A204.1 (cell line): ENCODE measurements around the gene MKKS.
"Not testable (repeated sequence)": the region's sequence is repeated elsewhere in the genome, so short reads cannot be mapped to it uniquely, and the experiment has no call there.

Experiments used
- FAIRE-seq: peaks from 2 replicates; lab custom pipeline; 2012; peaks lifted over from hg19 to GRCh38; lab: Jason Lieb, UNC

Gene MKKS

DNA sequence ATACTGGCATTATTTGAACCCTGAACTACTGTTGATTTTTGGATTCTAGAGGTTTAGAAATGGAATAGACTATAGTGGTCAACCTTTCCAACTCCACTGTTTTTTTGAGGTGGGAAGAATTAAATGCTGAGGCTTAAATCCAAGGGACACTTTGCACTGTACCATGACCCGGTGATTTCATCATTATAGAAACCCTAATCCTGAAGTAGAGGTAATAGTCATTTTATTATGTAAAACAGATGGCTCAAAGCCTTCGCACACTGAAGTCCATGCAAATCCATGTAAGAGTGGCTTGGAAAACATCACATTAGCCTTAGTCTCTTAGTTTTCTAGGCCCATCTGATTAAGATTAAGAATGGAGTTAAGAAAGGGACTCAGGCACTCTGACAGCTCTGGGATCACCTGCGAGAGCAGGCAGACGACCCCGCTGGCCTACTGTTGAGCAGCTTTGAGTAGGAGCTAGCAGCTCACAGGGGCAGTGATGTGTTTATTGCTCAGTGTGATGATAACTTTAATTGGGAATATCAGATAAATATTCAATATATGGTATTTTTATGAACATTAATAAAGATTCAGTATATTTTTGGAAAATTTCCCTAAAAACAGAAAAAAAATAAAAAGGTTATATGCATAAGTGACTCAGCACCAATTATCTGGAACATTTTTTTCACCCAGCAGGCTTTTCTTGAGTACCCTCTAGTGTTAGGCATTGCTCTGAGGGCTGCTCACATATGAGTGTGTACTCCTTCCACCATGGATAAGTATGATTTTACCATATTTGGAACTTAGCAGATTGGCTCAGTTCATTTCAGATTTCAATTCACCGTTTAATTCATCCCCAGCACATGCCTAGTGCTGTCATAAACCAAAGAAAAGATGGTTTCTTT lies 14.5 kb upstream of the MKKS start:
- FAIRE-seq = no peak

DNA sequence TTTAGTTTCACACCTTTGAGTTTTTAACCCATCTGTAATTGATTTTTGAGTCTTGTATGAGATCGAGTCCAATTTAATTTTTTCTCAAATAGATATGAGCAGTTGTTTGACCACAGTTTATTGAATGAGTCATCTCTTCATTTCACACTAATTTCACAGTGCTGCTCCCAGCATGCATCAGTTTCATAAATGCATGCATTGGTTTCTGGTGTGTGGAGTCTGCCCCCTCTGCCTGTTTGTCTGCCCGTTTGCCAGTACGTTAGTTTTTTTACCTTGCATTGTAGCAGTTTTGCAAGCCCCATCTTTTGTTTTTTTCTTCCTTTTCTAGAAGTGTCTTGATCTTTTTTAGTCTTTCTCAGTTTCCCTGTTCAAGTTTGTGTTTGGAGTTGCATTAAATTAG lies 13.0 kb upstream of the MKKS start:
- no peak for FAIRE-seq

DNA sequence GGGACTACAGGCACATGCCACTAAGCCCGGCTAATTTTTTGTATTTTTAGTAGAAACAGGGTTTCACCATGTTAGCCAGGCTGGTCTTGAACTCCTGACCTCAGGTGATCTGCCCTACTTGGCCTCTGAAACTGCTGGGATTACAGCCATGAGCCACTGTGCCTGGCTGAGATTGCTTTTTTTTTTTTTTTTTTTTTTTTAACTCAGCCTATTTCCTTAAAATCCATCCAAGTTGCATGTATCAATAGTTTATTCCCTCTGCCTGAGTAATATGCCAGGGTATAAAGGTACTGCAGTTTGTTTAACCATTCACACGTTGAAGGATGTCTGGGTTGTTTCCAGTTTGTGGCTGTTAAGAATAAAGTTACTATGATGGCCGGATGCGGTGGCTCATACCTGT lies 11.7 kb upstream of the MKKS start:
- no peak for FAIRE-seq

DNA sequence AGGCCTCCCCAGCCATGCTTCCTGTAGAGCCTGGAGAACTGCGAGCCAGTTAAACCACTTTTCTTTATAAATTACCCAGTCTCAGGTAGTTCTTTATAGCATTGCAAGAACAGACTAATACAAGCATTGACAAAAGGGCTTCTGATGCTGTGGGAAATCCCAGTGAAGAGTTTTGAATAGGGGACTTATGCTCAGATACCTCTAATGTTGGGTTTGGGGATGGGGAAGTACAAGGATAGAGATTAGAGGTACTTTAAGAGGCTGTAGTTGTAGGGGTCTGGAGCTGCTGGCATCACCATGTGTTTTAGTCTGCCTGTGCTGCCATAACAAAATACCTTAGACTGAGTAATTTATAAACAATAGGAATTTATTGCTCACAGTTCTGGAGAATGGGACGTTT lies 9.9 kb upstream of the MKKS start:
- no peak for FAIRE-seq

DNA sequence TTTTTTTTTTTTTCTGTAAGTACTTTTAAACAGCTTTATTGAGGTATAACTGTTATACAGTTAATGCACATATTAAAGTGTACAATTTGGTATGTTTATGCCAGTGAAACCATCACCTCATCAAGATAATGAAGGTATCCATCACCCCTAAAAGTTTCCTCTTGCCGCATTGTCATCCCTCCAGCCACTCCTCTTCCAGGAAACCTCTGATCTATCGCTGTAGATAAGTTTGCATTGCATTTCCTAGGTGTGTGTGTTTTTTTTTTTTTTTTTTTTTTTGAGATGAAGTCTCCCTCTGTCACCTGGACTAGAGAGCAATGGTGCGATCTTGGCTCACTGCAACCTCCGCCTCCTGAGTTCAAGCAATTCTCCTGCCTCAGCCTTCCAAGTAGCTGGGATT lies 4.2 kb upstream of the MKKS start:
- no peak for FAIRE-seq

DNA sequence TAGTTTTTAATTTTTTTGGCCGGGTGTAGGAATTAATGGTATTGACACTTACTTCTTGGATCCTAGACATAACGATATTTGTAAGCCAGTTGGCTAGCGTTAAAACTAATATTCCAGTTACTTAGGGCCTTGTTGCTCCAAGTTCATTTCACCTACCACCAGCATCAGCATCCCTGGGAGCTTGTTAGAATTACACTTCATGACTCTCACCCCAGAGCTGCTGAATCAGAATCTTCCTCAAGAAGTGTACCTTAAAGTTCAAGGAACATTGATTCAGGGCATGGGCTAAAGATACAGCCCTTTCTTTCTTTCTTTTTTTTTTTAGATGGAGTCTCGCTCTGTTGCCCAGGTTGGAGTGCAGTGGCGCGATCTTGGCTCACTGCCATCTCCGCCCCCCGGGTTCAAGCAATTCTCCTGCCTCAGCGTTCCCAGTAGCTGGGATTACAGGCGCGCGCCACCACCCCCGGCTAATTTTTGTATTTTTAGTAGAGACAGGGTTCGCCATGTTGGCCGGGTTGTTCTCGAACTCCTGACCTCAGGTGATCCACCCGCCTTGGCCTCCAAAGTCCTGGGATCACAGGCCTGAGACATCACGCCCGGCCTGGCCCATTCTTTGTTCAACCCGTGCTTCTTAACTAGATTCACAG lies 2.2 kb upstream of the MKKS start:
- no peak for FAIRE-seq

DNA sequence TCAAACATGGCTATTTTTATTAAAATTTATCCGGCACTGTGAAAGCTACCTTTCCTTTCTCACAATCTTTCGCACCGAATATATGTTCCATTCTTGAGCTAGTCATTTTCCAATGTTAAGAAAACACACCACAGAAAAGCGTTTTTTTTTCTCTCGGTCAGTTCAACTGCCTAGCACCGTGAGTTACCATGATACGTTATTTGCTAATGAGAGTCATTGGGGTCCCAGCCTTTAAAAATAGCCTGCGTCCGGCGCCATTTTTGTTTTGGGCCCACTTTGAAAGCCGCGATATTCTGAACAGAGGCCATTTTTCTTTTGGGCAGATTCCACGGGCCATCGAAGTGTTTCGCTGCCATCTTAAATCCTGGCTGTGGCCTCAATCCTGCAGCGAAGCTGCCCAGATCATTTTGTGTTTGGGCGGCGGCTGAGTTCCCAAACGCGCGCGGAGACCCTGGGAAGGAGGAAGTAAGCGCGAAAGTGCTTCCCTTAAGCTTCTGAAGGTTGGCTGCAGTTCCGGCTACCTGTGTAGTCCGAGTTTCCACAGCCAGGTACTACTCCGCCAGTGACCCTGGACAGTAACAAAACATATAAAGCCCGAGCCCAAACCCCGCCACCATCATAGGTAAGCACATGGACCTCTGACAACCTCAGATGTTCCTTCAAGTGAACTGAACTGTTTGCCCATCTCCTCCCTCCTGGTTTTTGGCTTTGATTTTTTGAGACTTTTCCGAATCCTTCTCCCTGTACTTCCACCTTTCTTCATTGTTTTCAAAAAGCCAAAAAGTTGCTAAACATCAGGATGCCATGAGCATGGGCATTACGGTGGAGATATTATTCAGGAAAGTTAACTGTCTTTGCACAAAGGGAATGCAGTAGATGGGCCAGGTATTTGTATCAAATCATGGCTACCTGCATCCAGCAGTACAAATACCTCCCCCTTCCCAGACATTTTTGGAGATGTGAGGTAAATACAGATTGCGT lies 1.1 kb upstream of the MKKS start, which contains the start of gene SLX4IP:
Gene SLX4IP, plus strand, starts transcription at position 474 of the 981 bp plus-strand sequence. CDS start 22,900 bp downstream, outside the sequence.
- peak; percentile 97 for FAIRE-seq

DNA sequence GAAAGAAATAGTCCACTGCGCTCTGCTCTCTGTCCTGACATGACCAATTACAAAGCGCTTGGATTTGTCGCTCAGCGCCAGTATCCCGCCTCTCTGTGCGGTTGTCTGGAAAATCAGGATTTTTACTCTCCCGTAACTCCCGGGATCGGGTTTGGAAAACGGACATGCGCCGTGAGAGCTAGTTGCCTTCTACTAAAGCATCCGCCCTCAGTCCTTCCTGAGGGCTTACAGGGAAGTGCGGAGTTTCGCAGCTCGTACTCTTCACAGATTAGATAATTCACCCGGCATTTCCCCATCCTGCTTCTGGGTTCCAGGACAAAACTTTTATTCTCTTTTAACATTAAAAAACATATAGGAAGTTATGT lies 427 bp upstream of the MKKS start:
- FAIRE-seq = peak; percentile 92

DNA sequence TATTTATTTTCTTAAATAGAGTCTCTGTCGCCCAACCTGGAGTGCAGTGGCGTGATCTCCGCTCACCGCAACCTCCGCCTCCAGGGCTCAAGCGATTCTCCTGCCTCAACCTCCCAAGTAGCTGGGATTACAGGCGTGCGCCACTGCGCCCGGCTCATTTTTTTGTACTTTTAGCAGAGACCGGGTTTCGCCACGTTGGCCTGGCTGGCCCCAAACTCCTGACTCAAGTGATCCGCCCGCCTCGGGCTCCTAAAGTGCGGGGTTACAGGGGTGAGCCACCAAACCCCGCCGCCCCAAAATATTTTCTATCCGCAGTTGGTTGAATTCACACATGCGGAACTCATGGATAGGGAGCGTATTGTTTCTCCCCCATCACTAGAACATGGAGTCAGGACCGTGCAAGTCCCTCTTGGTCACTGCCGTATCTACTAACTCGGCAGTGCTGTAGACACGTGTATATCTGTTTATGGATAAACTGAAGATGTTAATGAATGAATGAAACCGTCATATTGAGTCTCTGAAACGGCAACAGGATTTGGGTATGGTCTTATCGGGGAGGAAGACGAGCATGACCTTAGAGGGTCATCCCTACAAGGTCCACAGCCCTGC lies 904 bp downstream of the MKKS start:
- FAIRE-seq = no peak

DNA sequence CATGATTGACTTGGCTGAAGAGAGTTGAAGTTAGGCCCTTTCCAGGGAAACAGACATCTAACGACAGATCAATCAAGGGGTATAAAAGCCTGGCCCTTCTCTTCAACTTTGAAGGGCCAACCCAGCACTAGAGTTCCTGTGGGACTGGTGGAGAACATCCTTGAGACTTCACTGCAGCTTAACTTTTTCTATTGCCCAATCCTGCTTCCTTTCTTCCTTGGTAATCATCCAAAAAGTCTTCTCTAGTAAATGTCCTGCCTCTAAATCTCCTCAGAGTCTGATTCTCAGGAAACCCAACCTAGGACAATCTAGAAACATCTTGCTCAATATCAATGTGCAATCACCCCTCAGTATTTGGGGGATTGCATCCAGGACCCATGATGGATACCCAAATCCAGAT lies 1.9 kb downstream of the MKKS start:
- FAIRE-seq = no peak

DNA sequence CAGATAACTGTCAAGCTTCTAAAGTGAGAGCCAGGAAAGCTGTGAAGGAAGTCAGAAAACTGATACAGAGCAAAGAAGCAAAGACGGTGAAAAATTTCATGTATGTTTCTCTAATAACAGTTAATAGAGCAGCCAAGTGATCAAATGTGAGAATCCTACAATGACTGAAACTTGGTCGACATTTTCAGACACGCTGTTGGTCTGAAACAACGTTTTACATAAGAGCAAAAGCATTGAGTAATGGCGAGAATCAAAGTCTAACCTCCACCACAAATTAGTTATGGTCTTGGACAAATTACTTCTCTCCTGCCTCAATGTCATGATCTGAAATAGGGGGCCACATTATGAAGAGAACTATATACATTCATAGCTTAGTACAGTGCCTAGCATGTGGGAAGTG lies 3.3 kb downstream of the MKKS start:
- no peak for FAIRE-seq

DNA sequence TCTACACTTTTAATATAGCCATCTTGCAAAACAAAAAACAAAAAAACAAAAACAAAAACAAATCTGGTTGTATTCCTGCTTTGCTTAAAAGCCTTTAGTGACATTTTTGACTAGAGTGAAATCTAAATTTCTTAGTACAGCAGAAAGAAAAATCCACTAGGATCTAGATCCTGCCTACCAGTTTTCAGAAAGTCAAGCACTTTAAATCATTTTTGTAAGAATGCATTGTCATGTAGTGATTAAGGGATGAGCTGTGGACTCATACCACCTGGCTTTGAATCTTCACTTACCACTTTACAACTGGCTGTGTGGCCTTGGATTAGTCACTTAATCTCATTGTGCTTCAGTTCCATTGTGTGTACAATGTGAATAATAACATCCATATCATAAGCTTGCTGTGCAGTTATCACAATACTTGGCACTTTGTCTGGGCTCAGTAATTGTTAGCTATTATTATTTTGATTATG lies 4.0 kb downstream of the MKKS start:
- no peak for FAIRE-seq

DNA sequence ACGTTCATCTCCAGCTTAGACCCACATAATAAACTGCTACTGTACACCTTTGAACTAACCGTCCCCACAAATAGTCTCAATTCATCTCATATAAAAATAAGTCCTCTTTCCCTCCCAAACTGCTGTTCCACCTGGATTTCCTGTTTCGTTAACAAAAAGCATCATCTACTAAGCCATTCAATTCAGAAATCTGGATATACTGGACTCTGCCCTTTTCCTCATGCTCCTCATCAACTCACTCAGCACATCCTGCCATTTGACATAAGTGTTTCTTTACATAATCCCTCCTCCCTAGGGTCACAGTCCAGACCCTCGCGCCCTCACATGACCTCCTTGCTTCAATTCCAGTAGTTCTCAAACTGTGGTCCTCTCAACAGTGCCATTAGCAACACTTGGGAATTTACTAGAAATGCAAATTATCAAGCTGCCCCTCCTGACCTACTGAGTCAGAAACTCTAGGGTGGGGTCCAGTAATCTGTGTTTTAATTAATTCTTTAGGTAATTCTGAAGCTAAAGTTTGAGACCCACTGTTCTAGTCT lies 4.5 kb downstream of the MKKS start:
- no peak for FAIRE-seq

DNA sequence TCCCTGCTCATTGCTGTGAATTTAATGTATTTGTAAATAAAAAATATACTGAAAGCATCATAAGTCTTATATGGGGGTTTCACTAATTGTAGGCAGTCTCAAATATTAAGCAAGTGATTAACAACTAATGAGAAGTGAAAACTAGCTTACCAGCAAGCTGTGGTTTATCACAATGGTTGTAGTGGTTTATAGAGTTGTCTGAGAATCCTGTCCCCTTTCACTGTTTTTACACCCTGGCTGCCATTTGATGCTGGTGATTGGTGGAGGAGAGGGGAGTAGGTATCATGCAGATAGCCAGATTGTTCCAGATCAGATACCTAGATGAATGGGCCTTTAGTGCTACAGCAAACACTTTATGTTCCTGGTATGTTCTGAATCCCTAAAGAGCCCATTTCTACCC lies 6.0 kb downstream of the MKKS start:
- FAIRE-seq = no peak

DNA sequence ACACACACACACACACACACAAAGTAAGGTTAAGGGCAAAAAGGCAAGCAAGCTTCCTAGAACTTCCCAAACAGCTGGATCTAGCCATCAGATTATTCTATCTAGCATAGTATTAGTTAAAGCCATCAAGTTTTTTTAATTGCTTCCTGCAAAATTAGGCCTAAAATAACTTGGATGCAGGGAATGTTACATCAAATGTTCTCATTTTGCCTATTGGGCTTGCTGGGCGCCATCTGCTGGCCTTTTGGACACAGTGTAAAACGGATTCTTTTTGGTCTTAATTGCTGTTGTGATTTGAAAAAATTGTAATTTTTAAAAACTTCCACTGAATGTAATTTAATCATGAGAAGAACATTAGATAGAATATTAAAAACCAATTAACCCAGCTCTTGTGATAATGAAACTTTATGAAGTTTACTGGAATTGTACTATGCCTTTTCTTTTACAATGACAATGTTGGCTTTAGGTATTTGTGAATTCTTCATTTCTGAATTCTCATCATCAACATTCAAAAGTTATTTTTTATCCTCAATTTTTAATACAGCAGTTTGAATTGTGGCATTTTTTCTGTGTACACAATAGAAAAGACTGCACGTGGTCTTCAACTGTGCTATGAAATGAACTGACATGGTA lies 6.8 kb downstream of the MKKS start:
- peak; percentile 93 for FAIRE-seq

DNA sequence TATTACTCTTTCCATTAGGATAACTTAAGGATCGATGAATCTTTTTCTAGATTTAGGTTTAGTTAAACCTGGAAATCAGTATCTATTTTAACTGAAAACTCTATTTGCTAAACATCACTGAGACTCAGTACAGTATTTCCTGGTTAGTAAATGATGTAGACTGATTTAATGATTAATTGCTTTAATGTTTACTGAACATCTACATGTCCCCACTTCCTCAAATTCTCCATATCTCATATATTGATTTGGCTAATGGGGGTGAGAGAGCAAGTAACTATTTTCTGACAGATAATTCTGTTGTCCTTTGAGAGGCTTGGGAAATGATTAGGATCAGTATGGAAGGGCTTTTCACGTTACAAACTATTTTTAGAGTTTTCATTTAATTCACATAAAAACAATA lies 10.3 kb downstream of the MKKS start:
- FAIRE-seq = no peak

DNA sequence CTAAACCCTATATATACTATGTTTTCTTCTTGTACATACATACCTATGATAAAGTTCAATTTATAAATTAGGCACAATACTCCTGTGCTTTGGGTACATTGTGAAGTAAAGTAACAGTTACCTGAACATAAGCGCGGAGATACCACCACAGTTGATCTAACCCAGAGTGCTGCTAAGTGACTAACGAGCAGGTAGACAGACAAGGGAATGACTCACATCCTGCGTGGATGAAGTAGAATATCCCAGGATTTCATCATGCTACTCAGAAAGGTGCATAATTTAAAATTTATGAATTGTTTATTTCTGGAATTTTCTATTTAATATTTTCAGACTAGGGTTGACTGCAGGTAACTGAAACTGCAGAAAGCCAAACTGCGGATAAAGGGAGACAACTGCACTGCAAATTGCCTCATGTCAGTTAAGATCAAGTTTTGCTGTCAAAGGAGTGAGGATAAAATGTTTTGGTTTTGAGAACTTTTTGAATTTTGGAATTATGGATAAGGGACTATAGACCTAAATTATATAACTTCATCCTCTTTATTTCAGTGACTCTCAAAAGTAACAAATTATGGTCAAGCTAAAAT lies 14.4 kb downstream of the MKKS start:
- FAIRE-seq = no peak

DNA sequence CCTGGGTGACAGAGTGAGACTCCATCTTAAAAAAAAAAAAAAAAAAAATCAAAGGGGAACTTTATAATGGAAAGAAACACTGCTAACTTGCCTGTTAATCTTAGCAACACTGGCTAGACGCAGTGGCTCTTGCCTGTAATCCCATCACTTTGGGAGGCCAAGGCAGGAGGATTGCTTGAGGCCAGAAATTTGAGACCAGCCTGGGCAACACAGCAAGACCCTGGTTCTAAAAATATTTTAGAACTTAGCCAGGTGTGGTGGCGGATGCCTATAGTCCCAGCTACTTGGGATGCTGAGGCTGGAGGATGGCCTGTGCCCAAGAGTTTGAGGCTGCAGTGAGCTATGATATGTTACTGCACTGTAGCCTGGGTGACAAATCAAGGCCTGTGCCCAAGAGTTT lies 16.8 kb downstream of the MKKS start:
- FAIRE-seq = not testable (repeated sequence)

DNA sequence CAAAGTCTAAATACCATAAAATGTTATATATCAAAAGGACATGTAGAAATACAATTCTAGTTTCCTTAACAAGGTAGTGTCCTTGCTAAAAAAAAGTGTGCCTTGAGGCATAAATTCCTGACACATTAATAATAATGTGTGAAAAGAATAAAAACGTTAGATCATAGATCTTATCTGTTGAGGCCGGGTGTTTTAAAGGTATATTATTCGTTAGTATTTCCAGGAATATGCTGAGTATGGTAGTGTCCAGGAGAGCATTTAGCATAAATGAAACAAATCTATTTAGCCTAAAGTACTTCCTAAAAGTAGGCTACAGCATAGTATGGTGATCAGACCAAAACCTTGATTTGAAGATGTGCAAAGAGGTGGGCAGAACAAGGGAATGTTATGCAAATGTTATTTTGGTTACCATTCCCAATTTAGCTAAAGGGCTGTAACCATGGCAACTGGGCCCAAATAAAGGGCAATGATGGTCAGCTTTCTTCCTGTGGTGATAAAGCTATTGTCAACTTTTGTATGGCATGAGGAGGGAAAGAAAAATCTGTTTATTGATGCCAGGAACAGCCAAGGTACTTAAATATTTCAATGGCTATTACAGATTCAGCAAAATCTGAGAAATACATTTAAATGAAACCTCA lies 18.9 kb downstream of the MKKS start:
- FAIRE-seq = no peak
